Right lobe of liver (tissue), 6 donors: ENCODE results near the gene CDH23. TPM values are rescaled to one million over a fixed set of nuclear protein-coding genes. Genes with fewer than 3 reads are reported as not detected.

ENCODE experiments used
- ATAC-seq, 4 donors: fragments of 200-7000 bp; cut with Tn5 transposase; one replicate each; pipeline ENCODE4 v1.9.1; 2020; ENCODE audit warnings: mild to moderate bottlenecking in 4 of 4, moderate library complexity in 4 of 4
- DNase-seq, 3 donors: peaks; one replicate each; pipeline ENCODE4 v3.0.0-alpha.2; 2020
- H3K27ac ChIP-seq, 3 donors: fragments of 200-600 bp; one replicate each; pipeline ENCODE4 v1.8.0; 2022
- H3K27me3 ChIP-seq, 2 donors: fragments of 200-600 bp; one replicate each; pipeline ENCODE4 v1.8.0; 2022
- H3K36me3 ChIP-seq, 4 donors: fragments of 200-600 bp; sonication (generic) in 1 of 4; one replicate each; pipeline versions ENCODE4 v1.5.1 to v1.8.0; 2017 to 2022; ENCODE audit warnings: control low read depth in 1 of 4
- H3K4me1 ChIP-seq, 4 donors: fragments of 200-600 bp; sonication (generic) in 1 of 4; one replicate each; pipeline versions ENCODE4 v1.5.1 to v1.8.0; 2017 to 2022; ENCODE audit warnings: control low read depth in 1 of 4
- H3K4me3 ChIP-seq, 3 donors: fragments of 200-600 bp; one replicate each; pipeline ENCODE4 v1.8.0; 2022
- H3K9me3 ChIP-seq, 4 donors: fragments of 200-600 bp; sonication (generic) in 1 of 4; one replicate each; pipeline versions ENCODE4 v1.5.1 to v1.8.0; 2017 to 2022; ENCODE audit warnings: control low read depth in 1 of 4
- POLR2A ChIP-seq: fragments of 450-650 bp; IDR thresholded peaks from one replicate; pipeline ENCODE4 v1.6.1; 2017; ENCODE audit warnings: antibody characterized with exemption, mild to moderate bottlenecking
- WGBS: methylation state at CpG from one replicate; pipeline ENCODE4 v1.1.6; 2018; ENCODE audit warnings: low coverage, low lambda C conversion rate; ENCODE audit not compliant: insufficient coverage; ENCODE audit errors: missing lambda C conversion rate; 5-methylcytosine and 5-hydroxymethylcytosine counted together
- intact Hi-C, 2 donors: fragments of 100-400 bp; cut with DNase I; formaldehyde crosslinking; loops; one replicate each; pipeline versions ENCODE4 v1.11.2 to v1.14.1; 2022
- total RNA-seq, 6 experiments: library from RNA; depleted of rRNA in 2 of 6; stranded (reverse); fragments of >200 nt in 2 of 6; fragmentation: NEBNext Ultra II Directional in 3 of 6; extraction: Animal tissue kit (Norgen Biotek cat#: 25700) in 3 of 6; gene quantifications; one replicate each; pipeline versions ENCODE4 v1.1.0 to v1.2.4, GENCODE V29; 2016 to 2023
- TF ChIP-seq, protein P1 (sequence below), 4 donors: fragments of 200-600 bp in 3 of 4; fragments of 450-650 bp in 1 of 4; IDR thresholded peaks; one replicate each; pipeline versions ENCODE4 v1.5.1 to v1.8.0; 2016 to 2022; ENCODE audit warnings: antibody characterized with exemption in 4 of 4, mild to moderate bottlenecking in 2 of 4
- donor health status: DM: no; HTN: yes; CAD: no.
- donor health status: DM: no; HTN: no; CAD: no.
- donor health status: DM: no; HTN: no; CAD: no.
- donor health status: DM: no; HTN: yes; CAD: no.
- donor health status: DM: no; HTN: yes; CAD: no.

CDH23 gene
- total RNA-seq, 6 experiments from 2014 or later: 3.3 to 19.7 (median 6.3) TPM

GRCh38 chr10:71697938-71698709 is 301.4 kb downstream of the CDH23 start:
- ATAC-seq: no peak
- no peak overlapping the region for H3K4me3 ChIP-seq
- WGBS: 67% methylated on average over 7 of the region's 7 CpGs

GRCh38 chr10:71698737-71699136 is 302.0 kb downstream of the CDH23 start:
- Histone ChIP-seq H3K27ac (no peak overlapping the region), H3K4me3 (no peak overlapping the region), H3K27me3 (no peaks in the 10 kb centered on the region), H3K4me1 (no peaks in the 10 kb centered on the region), H3K9me3 (no peaks in the 10 kb centered on the region), H3K36me3 (no peaks in the 10 kb centered on the region)
- DNase-seq (no peak), ATAC-seq (no peak)
- WGBS: 84% methylated on average over 4 of the region's 5 CpGs
- no peak for TF ChIP-seq POLR2A
- TF ChIP-seq, protein P1, sequence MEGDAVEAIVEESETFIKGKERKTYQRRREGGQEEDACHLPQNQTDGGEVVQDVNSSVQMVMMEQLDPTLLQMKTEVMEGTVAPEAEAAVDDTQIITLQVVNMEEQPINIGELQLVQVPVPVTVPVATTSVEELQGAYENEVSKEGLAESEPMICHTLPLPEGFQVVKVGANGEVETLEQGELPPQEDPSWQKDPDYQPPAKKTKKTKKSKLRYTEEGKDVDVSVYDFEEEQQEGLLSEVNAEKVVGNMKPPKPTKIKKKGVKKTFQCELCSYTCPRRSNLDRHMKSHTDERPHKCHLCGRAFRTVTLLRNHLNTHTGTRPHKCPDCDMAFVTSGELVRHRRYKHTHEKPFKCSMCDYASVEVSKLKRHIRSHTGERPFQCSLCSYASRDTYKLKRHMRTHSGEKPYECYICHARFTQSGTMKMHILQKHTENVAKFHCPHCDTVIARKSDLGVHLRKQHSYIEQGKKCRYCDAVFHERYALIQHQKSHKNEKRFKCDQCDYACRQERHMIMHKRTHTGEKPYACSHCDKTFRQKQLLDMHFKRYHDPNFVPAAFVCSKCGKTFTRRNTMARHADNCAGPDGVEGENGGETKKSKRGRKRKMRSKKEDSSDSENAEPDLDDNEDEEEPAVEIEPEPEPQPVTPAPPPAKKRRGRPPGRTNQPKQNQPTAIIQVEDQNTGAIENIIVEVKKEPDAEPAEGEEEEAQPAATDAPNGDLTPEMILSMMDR (IDR thresholded peaks at IDR 0.05): no peak
- intact Hi-C loops: no loop called here

More at GRCh38 chr10:71697938-71698709, 301.4 kb downstream of the CDH23 start:
- TF ChIP-seq, protein P1 (IDR thresholded peaks at IDR 0.05): no peak
- TF ChIP-seq POLR2A: no peak
- Histone ChIP-seq H3K27ac (no peak overlapping the region), H3K9me3 (no peaks in the 10 kb centered on the region), H3K36me3 (no peaks in the 10 kb centered on the region), H3K4me1 (no peaks in the 10 kb centered on the region), H3K27me3 (no peaks in the 10 kb centered on the region)
- intact Hi-C loops: no loop called here
- DNase-seq: no peak

- TF ChIP-seq POLR2A: no peak
- TF ChIP-seq, protein P1 (IDR thresholded peaks at IDR 0.05): no peak
- no peaks in the 10 kb centered on the region for H3K9me3 ChIP-seq
- no peaks in the 10 kb centered on the region for H3K4me1 ChIP-seq
- 93% methylated on average over 3 of the region's 11 CpGs for WGBS
- ATAC-seq (no peak), DNase-seq (no peak)
- H3K27ac ChIP-seq: no peak overlapping the region
- H3K27me3 ChIP-seq: no peaks in the 10 kb centered on the region
- no peaks in the 10 kb centered on the region for H3K36me3 ChIP-seq
- no peak overlapping the region for H3K4me3 ChIP-seq
- intact Hi-C loops: loop anchor here (5.0 to 10.0 kb wide), 4 partner anchors 306 to 396 kb away; partner anchors contain the start of genes CDH23 (in 1 of the 2) and SLC29A3 (in 1 of the 2)
Observed at GRCh38 chr10:71700731-71701368, 304.1 kb downstream of the CDH23 start.

GRCh38 chr10:71701496-71702132 is 304.9 kb downstream of the CDH23 start:
- H3K27ac ChIP-seq: no peak overlapping the region
- H3K9me3 ChIP-seq: no peaks in the 10 kb centered on the region
- DNase-seq: no peak
- intact Hi-C loops: loop anchor here (5.0 to 10.0 kb wide), 4 partner anchors 307 to 397 kb away; partner anchors contain the start of genes CDH23 (in 1 of the 2) and SLC29A3 (in 1 of the 2)
- H3K36me3 ChIP-seq: no peaks in the 10 kb centered on the region
- no peak overlapping the region for H3K4me3 ChIP-seq
- WGBS: 63% methylated on average over 5 of the region's 11 CpGs
- H3K27me3 ChIP-seq: no peaks in the 10 kb centered on the region
- no peaks in the 10 kb centered on the region for H3K4me1 ChIP-seq
- no peak for ATAC-seq
- no peak for TF ChIP-seq POLR2A
- TF ChIP-seq, protein P1 (IDR thresholded peaks at IDR 0.05): no peak
